ENCODE results near the gene NPAS1.

- TF ChIP-seq CTCF (IDR thresholded peaks at IDR 0.05) = no peak
- no peak for TF ChIP-seq POLR2A (IDR thresholded peaks at IDR 0.05)
- TF ChIP-seq POLR2AphosphoS5 (IDR thresholded peaks at IDR 0.05) = no peak
Measured at GRCh38 chr19:46975011-46975924, 44.4 kb upstream of the NPAS1 start.
